ENCODE results near the gene MAS1. TPM values are rescaled to one million over a fixed set of nuclear protein-coding genes. Genes with fewer than 3 reads are reported as not detected.

Gene MAS1
- total RNA-seq, 3 donors from 2014 or later (not counting 1 experiment from before 2014, with no cell fraction given), result not detected

DNA sequence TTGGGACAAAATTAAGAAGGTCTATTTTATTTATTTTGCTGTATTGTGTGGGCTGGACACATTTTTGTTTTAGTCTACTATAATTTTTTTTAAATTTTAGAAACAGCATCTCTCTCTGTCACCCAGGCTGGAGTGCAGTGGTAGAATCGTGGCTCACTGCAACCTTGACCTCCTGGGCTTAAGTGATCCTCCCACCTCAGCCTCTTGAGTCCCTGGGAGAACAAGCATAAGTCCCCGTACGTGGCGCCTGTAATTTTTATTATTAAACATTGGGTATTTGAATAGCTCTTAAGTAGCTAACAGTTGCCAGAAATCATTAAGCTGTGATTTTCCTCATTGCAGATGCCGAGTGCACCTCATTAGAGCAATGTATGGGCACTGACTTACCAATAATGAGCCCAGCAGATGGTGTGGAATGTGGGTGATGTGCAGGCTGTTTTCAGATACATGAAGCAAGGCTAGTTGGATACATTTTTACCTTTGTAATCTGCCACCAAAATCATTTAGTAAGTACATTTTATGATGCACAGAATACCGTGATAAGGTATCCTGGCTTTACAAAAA, 10.3 kb upstream of the MAS1 start:
- Histone ChIP-seq H3K9me3 (ENCODE audit: control insufficient read depth, insufficient read depth, low read length) (no peaks in the 10 kb centered on the region), H3K27ac (ENCODE audit: low read length) (no peak overlapping the region), H3K4me3 (ENCODE audit: low read length) (no peak overlapping the region), H3K36me3 (ENCODE audit: control insufficient read depth, insufficient read depth, low read length) (no peaks in the 10 kb centered on the region), H3K4me1 (ENCODE audit: control insufficient read depth, insufficient read depth, low read length) (no peaks in the 10 kb centered on the region), H3K27me3 (ENCODE audit: control insufficient read depth, insufficient read depth, low read length) (no peaks in the 10 kb centered on the region)
- peaks cover 0 to 4% of the 10 kb centered on the region in 2 donors for H3K27me3 Mint-ChIP-seq (ENCODE audit: low read depth in 2 of 2)
- WGBS (ENCODE audit: insufficient coverage), result 83% methylated on average over 6 of the region's 6 CpGs
- no peaks in the 10 kb centered on the region for H3K9me3 Mint-ChIP-seq
- ATAC-seq (no peak), DNase-seq (no peak)
- H3K36me3 Mint-ChIP-seq, result no peaks in the 10 kb centered on the region
- no peak overlapping the region for H3K27ac Mint-ChIP-seq
- intact Hi-C loops (cut with micrococcal nuclease), result no loop called here
- TF ChIP-seq, protein P1, sequence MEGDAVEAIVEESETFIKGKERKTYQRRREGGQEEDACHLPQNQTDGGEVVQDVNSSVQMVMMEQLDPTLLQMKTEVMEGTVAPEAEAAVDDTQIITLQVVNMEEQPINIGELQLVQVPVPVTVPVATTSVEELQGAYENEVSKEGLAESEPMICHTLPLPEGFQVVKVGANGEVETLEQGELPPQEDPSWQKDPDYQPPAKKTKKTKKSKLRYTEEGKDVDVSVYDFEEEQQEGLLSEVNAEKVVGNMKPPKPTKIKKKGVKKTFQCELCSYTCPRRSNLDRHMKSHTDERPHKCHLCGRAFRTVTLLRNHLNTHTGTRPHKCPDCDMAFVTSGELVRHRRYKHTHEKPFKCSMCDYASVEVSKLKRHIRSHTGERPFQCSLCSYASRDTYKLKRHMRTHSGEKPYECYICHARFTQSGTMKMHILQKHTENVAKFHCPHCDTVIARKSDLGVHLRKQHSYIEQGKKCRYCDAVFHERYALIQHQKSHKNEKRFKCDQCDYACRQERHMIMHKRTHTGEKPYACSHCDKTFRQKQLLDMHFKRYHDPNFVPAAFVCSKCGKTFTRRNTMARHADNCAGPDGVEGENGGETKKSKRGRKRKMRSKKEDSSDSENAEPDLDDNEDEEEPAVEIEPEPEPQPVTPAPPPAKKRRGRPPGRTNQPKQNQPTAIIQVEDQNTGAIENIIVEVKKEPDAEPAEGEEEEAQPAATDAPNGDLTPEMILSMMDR (IDR thresholded peaks at IDR 0.05), result no peak
- no peaks in the 10 kb centered on the region for H3K4me1 Mint-ChIP-seq
- H3K4me3 Mint-ChIP-seq, result no peak overlapping the region

DNA sequence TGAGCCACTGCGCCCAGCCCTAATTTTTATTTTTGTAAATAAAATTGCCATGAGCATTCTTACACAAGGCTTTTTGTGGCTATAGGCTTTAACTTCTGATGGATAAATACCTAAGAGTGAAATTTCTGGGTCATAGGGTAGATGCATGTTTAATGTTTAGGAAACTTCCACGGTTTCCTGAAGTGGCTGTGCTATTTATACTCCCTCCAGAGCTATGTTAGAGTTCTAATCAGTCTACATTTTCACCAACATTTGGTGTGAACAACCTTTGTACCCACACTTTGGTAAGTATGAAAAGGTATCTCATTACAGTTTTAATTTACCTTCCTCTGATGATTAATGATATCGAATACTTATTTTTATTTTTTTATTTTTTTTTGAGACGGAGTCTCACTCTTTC, 6.1 kb upstream of the MAS1 start:
- ATAC-seq (no peak), DNase-seq (no peak)
- no peaks in the 10 kb centered on the region for H3K36me3 ChIP-seq (ENCODE audit: control insufficient read depth, insufficient read depth, low read length)
- 98% methylated on average over 3 of the region's 4 CpGs for WGBS (ENCODE audit: insufficient coverage)
- Mint-ChIP-seq H3K36me3 (no peaks in the 10 kb centered on the region), H3K9me3 (no peaks in the 10 kb centered on the region), H3K27me3 (ENCODE audit: low read depth in 2 of 2) (peaks cover 22 to 46% of the 10 kb centered on the region in 2 donors), H3K27ac (no peak overlapping the region), H3K4me1 (no peaks in the 10 kb centered on the region), H3K4me3 (no peak overlapping the region)
- TF ChIP-seq, protein P1 (IDR thresholded peaks at IDR 0.05), result no peak
- no peaks in the 10 kb centered on the region for H3K27me3 ChIP-seq (ENCODE audit: control insufficient read depth, insufficient read depth, low read length)
- no peak overlapping the region for H3K27ac ChIP-seq (ENCODE audit: low read length)
- intact Hi-C loops (cut with micrococcal nuclease), result no loop called here
- H3K4me1 ChIP-seq (ENCODE audit: control insufficient read depth, insufficient read depth, low read length), result no peaks in the 10 kb centered on the region
- no peak overlapping the region for H3K4me3 ChIP-seq (ENCODE audit: low read length)
- H3K9me3 ChIP-seq (ENCODE audit: control insufficient read depth, insufficient read depth, low read length), result no peaks in the 10 kb centered on the region

DNA sequence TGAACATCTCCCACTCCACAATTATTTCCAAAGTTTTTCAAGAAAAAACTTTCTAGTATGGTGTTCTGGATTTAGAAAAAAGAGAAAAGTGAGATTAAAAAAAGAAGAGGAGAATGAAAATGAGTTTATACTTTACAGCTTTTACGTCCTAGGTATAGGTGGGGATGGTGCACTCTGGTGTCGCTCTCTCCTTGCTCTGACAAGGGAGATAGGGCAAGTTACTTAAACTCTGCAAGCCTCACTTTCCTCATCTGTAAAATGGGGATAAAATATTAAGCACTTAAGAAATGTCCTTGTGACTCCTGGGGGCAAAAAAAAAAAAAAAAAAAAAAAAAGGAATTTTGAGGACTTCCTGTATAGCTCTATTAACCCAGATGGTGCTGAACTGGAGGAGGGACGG, 4.5 kb upstream of the MAS1 start:
- Histone ChIP-seq H3K9me3 (ENCODE audit: control insufficient read depth, insufficient read depth, low read length) (no peaks in the 10 kb centered on the region), H3K4me3 (ENCODE audit: low read length) (no peak overlapping the region), H3K4me1 (ENCODE audit: control insufficient read depth, insufficient read depth, low read length) (no peaks in the 10 kb centered on the region), H3K36me3 (ENCODE audit: control insufficient read depth, insufficient read depth, low read length) (no peaks in the 10 kb centered on the region), H3K27me3 (ENCODE audit: control insufficient read depth, insufficient read depth, low read length) (no peaks in the 10 kb centered on the region), H3K27ac (ENCODE audit: low read length) (no peak overlapping the region)
- DNase-seq, result no peak
- H3K27ac Mint-ChIP-seq, result no peak overlapping the region
- intact Hi-C loops (cut with micrococcal nuclease), result no loop called here
- 88% methylated on average over 3 of the region's 3 CpGs for WGBS (ENCODE audit: insufficient coverage)
- TF ChIP-seq, protein P1 (IDR thresholded peaks at IDR 0.05), result no peak
- ATAC-seq, result no peak
- no peaks in the 10 kb centered on the region for H3K9me3 Mint-ChIP-seq
- H3K36me3 Mint-ChIP-seq, result no peaks in the 10 kb centered on the region
- H3K4me3 Mint-ChIP-seq, result no peak overlapping the region
- peaks cover 31 to 61% of the 10 kb centered on the region in 2 donors for H3K27me3 Mint-ChIP-seq (ENCODE audit: low read depth in 2 of 2)
- no peaks in the 10 kb centered on the region for H3K4me1 Mint-ChIP-seq

DNA sequence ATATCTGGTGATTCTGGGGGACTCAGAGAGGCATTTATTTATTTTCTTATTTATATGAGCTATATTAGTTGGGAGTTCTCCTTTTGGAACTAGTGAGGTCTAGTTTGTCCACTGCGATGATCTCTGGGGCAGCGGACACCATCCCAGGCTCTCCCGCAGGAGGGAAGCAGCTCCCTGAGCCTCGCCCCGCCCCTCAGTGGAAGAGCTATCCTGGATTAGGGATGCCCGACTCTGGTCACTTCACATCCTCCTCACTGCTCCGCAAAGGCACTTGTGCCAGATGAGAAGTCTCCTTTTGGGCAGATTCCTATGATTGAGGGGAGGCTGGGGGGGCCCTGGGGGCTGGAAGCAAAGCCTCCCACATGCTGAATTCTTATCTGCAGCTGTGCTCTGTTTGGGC, 3.6 kb upstream of the MAS1 start:
- Mint-ChIP-seq H3K27me3 (ENCODE audit: low read depth in 2 of 2) (peaks cover 36 to 70% of the 10 kb centered on the region in 2 donors), H3K27ac (no peak overlapping the region), H3K4me1 (no peaks in the 10 kb centered on the region), H3K9me3 (no peaks in the 10 kb centered on the region), H3K36me3 (no peaks in the 10 kb centered on the region), H3K4me3 (no peak overlapping the region)
- Histone ChIP-seq H3K27me3 (ENCODE audit: control insufficient read depth, insufficient read depth, low read length) (no peaks in the 10 kb centered on the region), H3K36me3 (ENCODE audit: control insufficient read depth, insufficient read depth, low read length) (no peaks in the 10 kb centered on the region), H3K27ac (ENCODE audit: low read length) (no peak overlapping the region), H3K9me3 (ENCODE audit: control insufficient read depth, insufficient read depth, low read length) (no peaks in the 10 kb centered on the region), H3K4me1 (ENCODE audit: control insufficient read depth, insufficient read depth, low read length) (no peaks in the 10 kb centered on the region), H3K4me3 (ENCODE audit: low read length) (no peak overlapping the region)
- DNase-seq, result no peak
- intact Hi-C loops (cut with micrococcal nuclease), result no loop called here
- ATAC-seq, result no peak
- WGBS (ENCODE audit: insufficient coverage), result 93% methylated on average over 7 of the region's 7 CpGs
- TF ChIP-seq, protein P1 (IDR thresholded peaks at IDR 0.05), result no peak

Measured in natural killer cell (primary cell).